ENCODE data around the gene BBS2.

DNA sequence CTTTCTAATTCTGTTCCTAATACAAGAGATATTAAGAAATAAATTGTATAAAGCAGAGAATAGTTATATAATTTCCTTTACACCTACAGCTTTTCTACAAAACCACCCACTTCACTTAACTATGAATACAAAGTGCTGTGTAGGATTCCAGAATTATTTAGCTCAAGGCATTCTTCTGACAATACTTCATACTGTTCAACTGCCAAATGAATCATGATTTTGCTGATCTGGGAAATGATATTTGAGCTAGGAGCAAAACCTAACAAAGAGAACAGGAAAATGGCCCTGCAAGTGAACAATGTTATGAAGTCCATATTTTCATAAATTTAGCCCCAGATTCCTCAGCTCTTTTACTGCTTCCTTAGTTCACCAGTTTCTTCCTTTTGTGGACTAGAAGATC, 12.9 kb downstream of the BBS2 start:
- TF ChIP-seq, protein P1, sequence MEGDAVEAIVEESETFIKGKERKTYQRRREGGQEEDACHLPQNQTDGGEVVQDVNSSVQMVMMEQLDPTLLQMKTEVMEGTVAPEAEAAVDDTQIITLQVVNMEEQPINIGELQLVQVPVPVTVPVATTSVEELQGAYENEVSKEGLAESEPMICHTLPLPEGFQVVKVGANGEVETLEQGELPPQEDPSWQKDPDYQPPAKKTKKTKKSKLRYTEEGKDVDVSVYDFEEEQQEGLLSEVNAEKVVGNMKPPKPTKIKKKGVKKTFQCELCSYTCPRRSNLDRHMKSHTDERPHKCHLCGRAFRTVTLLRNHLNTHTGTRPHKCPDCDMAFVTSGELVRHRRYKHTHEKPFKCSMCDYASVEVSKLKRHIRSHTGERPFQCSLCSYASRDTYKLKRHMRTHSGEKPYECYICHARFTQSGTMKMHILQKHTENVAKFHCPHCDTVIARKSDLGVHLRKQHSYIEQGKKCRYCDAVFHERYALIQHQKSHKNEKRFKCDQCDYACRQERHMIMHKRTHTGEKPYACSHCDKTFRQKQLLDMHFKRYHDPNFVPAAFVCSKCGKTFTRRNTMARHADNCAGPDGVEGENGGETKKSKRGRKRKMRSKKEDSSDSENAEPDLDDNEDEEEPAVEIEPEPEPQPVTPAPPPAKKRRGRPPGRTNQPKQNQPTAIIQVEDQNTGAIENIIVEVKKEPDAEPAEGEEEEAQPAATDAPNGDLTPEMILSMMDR (conservative IDR thresholded peaks at IDR 0.05), result no peak
- no peak for TF ChIP-seq EZH2 (IDR thresholded peaks at IDR 0.05; ENCODE audit: low read depth)
